ENCODE data around the gene N4BP2L1.

GRCh38 chr13:32447894-32448623 lies 20.1 kb upstream of the N4BP2L1 start:
- no peak for TF ChIP-seq PHF8 (IDR thresholded peaks at IDR 0.05; ENCODE audit: borderline replicate concordance, low read depth)
- TF ChIP-seq POLR2AphosphoS2 (conservative IDR thresholded peaks at IDR 0.05; ENCODE audit: low read length), result no peak
- TF ChIP-seq, protein P1, sequence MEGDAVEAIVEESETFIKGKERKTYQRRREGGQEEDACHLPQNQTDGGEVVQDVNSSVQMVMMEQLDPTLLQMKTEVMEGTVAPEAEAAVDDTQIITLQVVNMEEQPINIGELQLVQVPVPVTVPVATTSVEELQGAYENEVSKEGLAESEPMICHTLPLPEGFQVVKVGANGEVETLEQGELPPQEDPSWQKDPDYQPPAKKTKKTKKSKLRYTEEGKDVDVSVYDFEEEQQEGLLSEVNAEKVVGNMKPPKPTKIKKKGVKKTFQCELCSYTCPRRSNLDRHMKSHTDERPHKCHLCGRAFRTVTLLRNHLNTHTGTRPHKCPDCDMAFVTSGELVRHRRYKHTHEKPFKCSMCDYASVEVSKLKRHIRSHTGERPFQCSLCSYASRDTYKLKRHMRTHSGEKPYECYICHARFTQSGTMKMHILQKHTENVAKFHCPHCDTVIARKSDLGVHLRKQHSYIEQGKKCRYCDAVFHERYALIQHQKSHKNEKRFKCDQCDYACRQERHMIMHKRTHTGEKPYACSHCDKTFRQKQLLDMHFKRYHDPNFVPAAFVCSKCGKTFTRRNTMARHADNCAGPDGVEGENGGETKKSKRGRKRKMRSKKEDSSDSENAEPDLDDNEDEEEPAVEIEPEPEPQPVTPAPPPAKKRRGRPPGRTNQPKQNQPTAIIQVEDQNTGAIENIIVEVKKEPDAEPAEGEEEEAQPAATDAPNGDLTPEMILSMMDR (IDR thresholded peaks at IDR 0.05), result no peak
- TF ChIP-seq CEBPB (IDR thresholded peaks at IDR 0.05), result no peak

Data from A549 (cell line).